Mesothelial cell of epicardium (in vitro differentiated cells): ENCODE data around the gene WDR73. TPM values are rescaled to one million over a fixed set of nuclear protein-coding genes. Genes with fewer than 3 reads are reported as not detected.
"Not testable (repeated sequence)": the region's sequence is repeated elsewhere in the genome, so short reads cannot be mapped to it uniquely, and the experiment has no call there.

ENCODE experiments used
- DNase-seq, 2 experiments: peaks; one replicate each; pipeline ENCODE4 v3.0.0; 2021; ENCODE audit warnings: low spot score in 2 of 2; ENCODE audit not compliant: unreplicated experiment in 2 of 2
- H3K27ac Mint-ChIP-seq: 2 replicates; pipeline ENCODE4 v1.8.0; 2021; ENCODE audit warnings: mixed read lengths
- H3K27me3 Mint-ChIP-seq: 2 replicates; pipeline ENCODE4 v1.8.0; 2021; ENCODE audit warnings: low read depth, mixed read lengths
- H3K36me3 Mint-ChIP-seq: 2 replicates; pipeline ENCODE4 v1.8.0; 2021; ENCODE audit warnings: mixed read lengths
- H3K4me1 Mint-ChIP-seq: 2 replicates; pipeline ENCODE4 v1.8.0; 2021; ENCODE audit warnings: mixed read lengths
- H3K4me3 Mint-ChIP-seq: 2 replicates; pipeline ENCODE4 v1.8.0; 2021; ENCODE audit warnings: mild to moderate bottlenecking, moderate library complexity, mixed read lengths
- H3K9me3 Mint-ChIP-seq: 2 replicates; pipeline ENCODE4 v1.8.0; 2021; ENCODE audit warnings: mixed read lengths
- total RNA-seq: library from RNA; stranded (reverse); gene quantifications from 3 replicates; pipeline ENCODE4 v1.2.1, GENCODE V29; 2021
- TF ChIP-seq, protein P1 (sequence below): fragments of 200-600 bp; sonication (generic); IDR thresholded peaks from one replicate; pipeline ENCODE4 v1.5.0; 2021; ENCODE audit warnings: antibody characterized with exemption; ENCODE audit not compliant: unreplicated experiment

Gene WDR73
- total RNA-seq, 1 donor from 2014 or later: 47.5 TPM

DNA sequence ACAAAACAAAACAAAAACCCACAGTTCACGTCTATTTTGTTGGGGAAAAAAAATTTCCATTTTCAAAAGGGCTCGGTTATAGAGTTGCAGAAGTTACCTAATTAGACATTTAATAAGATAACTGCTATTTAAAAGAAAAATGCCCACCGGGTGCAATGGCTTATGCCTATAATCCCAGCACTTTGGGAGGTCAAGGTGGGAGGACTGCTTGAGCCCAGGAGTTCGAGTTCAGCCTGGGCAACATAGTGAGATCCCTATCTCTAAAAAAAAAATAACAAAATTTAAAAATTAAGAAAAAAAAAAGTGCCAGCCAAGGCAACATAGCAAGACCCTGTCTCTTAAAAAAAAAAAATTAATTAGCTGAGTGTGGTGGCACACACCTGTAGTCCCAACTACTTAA lies 42.7 kb upstream of the WDR73 start:
- Mint-ChIP-seq H3K27me3 (no peaks in the 10 kb centered on the region), H3K4me3 (no peak overlapping the region), H3K27ac (no peak overlapping the region), H3K4me1 (peaks cover 6% of the 10 kb centered on the region), H3K9me3 (no peaks in the 10 kb centered on the region), H3K36me3 (no peaks in the 10 kb centered on the region)
- TF ChIP-seq, protein P1, sequence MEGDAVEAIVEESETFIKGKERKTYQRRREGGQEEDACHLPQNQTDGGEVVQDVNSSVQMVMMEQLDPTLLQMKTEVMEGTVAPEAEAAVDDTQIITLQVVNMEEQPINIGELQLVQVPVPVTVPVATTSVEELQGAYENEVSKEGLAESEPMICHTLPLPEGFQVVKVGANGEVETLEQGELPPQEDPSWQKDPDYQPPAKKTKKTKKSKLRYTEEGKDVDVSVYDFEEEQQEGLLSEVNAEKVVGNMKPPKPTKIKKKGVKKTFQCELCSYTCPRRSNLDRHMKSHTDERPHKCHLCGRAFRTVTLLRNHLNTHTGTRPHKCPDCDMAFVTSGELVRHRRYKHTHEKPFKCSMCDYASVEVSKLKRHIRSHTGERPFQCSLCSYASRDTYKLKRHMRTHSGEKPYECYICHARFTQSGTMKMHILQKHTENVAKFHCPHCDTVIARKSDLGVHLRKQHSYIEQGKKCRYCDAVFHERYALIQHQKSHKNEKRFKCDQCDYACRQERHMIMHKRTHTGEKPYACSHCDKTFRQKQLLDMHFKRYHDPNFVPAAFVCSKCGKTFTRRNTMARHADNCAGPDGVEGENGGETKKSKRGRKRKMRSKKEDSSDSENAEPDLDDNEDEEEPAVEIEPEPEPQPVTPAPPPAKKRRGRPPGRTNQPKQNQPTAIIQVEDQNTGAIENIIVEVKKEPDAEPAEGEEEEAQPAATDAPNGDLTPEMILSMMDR: no peak
- DNase-seq: no peak

GRCh38 chr15:84690342-84690741 lies 36.3 kb upstream of the WDR73 start:
- Mint-ChIP-seq H3K9me3 (no peaks in the 10 kb centered on the region), H3K27me3 (no peaks in the 10 kb centered on the region), H3K4me3 (no peak overlapping the region), H3K36me3 (peaks cover 24% of the 10 kb centered on the region), H3K27ac (peak overlapping the region; percentile 28), H3K4me1 (no peaks in the 10 kb centered on the region)
- TF ChIP-seq, protein P1: no peak
- no peak for DNase-seq

GRCh38 chr15:84689858-84690257 lies 35.8 kb upstream of the WDR73 start:
- no peaks in the 10 kb centered on the region for H3K4me1 Mint-ChIP-seq
- no peaks in the 10 kb centered on the region for H3K27me3 Mint-ChIP-seq
- TF ChIP-seq, protein P1: no peak
- DNase-seq: no peak
- H3K9me3 Mint-ChIP-seq: no peaks in the 10 kb centered on the region
- no peak overlapping the region for H3K4me3 Mint-ChIP-seq
- no peak overlapping the region for H3K27ac Mint-ChIP-seq
- H3K36me3 Mint-ChIP-seq: peaks cover 26% of the 10 kb centered on the region

GRCh38 chr15:84686446-84686845 lies 32.4 kb upstream of the WDR73 start:
- not testable (repeated sequence) for H3K4me3 Mint-ChIP-seq, H3K4me1 Mint-ChIP-seq, H3K27me3 Mint-ChIP-seq, H3K9me3 Mint-ChIP-seq, DNase-seq, H3K27ac Mint-ChIP-seq
- H3K36me3 Mint-ChIP-seq: peaks cover 30% of the 10 kb centered on the region

DNA sequence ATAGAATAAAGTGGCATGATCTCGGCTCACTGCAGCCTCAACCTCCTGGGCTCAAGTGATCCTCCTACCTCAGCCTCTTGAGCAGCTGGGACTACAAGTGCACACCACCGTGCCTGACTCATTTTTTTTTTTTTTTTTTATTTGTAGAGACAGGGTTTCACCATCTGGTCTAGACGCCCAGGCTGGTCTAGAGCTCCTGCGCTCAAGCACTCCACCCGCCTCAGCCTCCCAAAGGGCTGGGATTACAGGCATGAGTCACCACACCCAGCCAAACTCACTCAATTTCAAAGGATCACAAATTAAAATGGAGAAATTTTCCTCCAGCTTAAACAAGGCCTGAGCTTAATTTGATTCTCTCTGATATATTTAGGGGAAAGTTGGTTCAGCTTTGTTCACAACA lies 31.2 kb upstream of the WDR73 start:
- Mint-ChIP-seq H3K36me3 (peaks cover 28% of the 10 kb centered on the region), H3K9me3 (no peaks in the 10 kb centered on the region), H3K27me3 (no peaks in the 10 kb centered on the region), H3K4me3 (no peak overlapping the region), H3K27ac (no peak overlapping the region), H3K4me1 (no peaks in the 10 kb centered on the region)
- DNase-seq: no peak
- TF ChIP-seq, protein P1: no peak

- no peak for DNase-seq
- H3K4me3 Mint-ChIP-seq: no peak overlapping the region
- TF ChIP-seq, protein P1: no peak
- no peaks in the 10 kb centered on the region for H3K4me1 Mint-ChIP-seq
- H3K27ac Mint-ChIP-seq: no peak overlapping the region
- H3K27me3 Mint-ChIP-seq: no peaks in the 10 kb centered on the region
- no peaks in the 10 kb centered on the region for H3K9me3 Mint-ChIP-seq
- peaks cover 26% of the 10 kb centered on the region for H3K36me3 Mint-ChIP-seq
Measured at GRCh38 chr15:84684092-84684491, 30.0 kb upstream of the WDR73 start.
